Inferior parietal cortex (tissue), 1 donor: ENCODE data around the gene TMEM164.

Experiments
- DNase-seq: peaks from one replicate; pipeline ENCODE4 v3.0.0-alpha.2; 2016; ENCODE audit errors: extremely low spot score

Gene TMEM164

DNA sequence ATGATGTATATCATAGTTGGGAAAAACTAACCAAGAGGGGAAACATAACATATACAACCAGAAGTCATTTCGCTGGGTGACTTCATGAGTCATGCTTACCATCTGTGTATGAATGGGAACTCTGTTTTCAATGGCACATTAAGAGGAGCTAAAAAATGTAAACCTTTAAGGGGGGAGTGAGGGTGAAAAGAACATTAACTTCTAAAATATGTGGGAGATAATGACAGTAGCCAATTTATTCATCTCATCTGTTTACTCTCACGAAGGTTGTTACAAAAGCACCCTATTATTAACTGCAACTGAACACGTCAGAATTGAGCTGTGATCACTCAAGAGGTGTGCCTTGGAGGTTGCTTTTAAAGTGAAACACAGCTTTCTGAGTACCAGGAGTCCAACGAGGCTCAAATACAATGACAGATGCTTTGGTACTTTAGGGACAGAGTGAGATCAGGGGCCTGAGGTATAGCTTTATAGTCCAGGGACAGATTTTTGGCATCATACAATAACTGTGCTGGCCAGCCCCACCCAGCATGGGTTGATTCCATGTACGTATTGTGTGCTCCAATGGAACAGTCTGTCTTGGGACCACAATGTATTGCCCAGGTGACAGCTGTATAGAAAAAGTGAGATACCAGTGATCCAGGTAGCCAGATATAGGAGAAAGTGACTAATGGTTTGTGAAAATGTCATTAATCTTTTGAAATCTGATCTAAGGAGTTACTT is 207.7 kb downstream of the TMEM164 start:
- DNase-seq = no peak

DNA sequence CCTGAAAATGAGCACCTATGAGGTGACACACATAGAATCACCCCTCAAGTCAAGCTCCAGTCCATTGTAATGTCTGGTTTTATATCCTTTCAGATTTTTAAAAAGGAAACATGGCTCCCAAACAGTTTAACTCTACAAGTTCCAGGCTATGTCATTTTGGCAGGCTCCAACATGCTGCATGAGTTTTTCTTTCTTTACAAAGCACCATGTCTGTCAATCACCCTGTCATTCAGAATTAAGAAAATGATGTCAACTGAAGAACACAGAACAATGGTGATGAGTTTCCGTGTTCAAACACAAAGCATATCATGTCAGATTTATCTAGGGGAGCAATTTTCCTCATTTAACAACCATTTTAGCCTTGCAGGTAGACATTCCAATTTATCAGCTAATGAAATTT is 208.4 kb downstream of the TMEM164 start:
- no peak for DNase-seq

GRCh38 chrX:110212299-110212698 is 209.4 kb downstream of the TMEM164 start:
- no peak for DNase-seq

- DNase-seq = no peak
Observed at GRCh38 chrX:110213183-110213582, 210.3 kb downstream of the TMEM164 start.

DNA sequence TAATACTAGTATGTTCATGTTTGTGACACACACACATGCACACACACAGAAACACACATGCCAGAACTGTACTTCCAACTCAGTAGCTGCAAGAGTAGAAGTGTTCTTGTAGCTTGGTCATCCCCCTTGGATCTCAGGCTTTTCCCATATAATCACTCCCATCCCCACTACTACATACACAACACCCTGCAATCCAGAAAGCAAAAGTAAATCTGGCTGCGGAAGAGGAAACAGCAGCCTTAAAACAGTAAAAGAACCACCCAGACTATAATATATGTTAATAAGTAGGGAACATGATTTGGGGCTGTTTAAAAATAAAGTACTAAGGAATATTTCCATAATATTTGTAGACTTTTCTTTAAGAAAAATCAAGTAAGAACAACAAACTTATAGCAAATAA is 211.8 kb downstream of the TMEM164 start:
- DNase-seq = no peak

- DNase-seq = no peak
Observed at GRCh38 chrX:110215411-110215810, 212.5 kb downstream of the TMEM164 start.

GRCh38 chrX:110216027-110216426 is 213.1 kb downstream of the TMEM164 start:
- DNase-seq = no peak

DNA sequence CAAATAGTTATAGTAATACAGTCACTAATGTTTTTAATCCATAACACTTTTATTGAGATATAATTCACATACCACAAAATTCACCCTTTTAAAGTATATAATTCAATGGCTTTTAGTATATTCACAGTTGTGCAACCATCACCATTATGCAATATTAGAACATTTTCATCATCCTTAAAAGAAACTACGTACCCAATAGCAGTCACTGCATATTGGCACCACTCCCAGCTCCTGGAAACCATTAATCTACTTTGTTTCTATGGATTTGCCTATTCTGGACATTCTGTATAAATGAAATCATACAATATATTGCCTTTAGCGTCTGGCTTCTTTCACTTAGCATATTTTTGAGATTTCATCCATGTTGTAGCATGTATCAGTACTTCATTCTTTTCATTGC is 215.7 kb downstream of the TMEM164 start:
- no peak for DNase-seq

GRCh38 chrX:110219920-110220319 is 217.0 kb downstream of the TMEM164 start:
- no peak for DNase-seq

GRCh38 chrX:110222497-110223257 is 219.8 kb downstream of the TMEM164 start:
- DNase-seq = no peak

DNA sequence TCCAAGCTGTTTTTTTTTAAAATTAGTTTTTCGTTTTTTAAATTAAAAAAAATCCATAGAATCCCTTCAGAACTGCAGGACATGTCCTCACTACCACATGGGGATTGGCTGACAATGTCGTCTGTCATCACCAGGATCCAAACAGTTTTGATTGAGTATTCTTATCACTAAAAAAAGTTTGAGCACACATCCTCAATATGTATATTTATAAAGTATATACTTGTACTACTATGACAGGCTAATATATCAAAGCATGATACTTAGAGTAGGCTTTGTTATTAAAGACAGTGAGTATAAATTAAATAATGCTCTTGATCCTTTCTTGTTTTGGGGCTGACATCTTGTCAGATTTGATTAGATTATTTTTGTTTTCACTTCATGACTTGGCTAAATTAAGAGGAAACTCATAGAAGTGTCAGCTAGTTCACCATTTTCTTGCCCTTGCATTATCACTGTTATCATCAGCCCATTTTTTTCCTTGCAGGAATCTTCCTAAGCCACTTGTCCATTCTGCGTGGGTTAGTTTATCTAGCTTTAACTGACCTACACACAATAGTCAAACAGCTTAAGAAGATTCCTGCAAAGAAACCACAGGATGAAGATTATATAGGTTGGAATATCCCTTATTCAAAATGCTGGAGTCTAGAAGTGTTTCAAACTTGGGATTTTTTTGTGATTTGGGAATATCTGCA is 222.2 kb downstream of the TMEM164 start:
- no peak for DNase-seq

GRCh38 chrX:110226931-110227330 is 224.0 kb downstream of the TMEM164 start:
- no peak for DNase-seq
